GM12878 (cell line): ENCODE measurements around the gene SLC37A1. TPM values are rescaled to one million over a fixed set of nuclear protein-coding genes. Genes with fewer than 3 reads are reported as not detected.

Experiments
- BACH1 ChIP-seq: fragments of 450-650 bp; IDR thresholded peaks from 2 replicates; pipeline ENCODE4 v1.6.1; 2017; ENCODE audit warnings: mild to moderate bottlenecking, borderline replicate concordance
- E4F1 ChIP-seq: fragments of 450-650 bp; IDR thresholded peaks from 2 replicates; pipeline ENCODE4 v1.6.1; 2018; ENCODE audit warnings: borderline replicate concordance, mild to moderate bottlenecking; ENCODE audit not compliant: partially characterized antibody
- HSF1 ChIP-seq: fragments of 150-350 bp; IDR thresholded peaks from 2 replicates; pipeline ENCODE4 v1.6.1; 2014; ENCODE audit warnings: mild to moderate bottlenecking, low read depth, low read length
- MLLT1 ChIP-seq: fragments of 450-650 bp; IDR thresholded peaks from 2 replicates; pipeline ENCODE4 v1.6.1; 2016; ENCODE audit warnings: mild to moderate bottlenecking
- SREBF2 ChIP-seq: IDR thresholded peaks from 2 replicates; pipeline ENCODE4 v1.6.1; 2012; ENCODE audit warnings: mild to moderate bottlenecking, low read length
- ZBTB11 ChIP-seq: fragments of 450-650 bp; formaldehyde crosslinking; IDR thresholded peaks from 2 replicates; pipeline ENCODE4 v1.5.0; 2022; ENCODE audit warnings: mild to moderate bottlenecking, missing genetic modification characterization
- polyA plus RNA-seq, 11 experiments: library from polyadenylated mRNA; depleted of rRNA in 4 of 11; unstranded in 6 of 11; stranded (reverse) in 5 of 11; fragments of >200 nt; fragmentation: Nextera tagmentation in 4 of 11; fragmentation: Illumina TruSeq in 1 of 11; extraction: Ambion mirVana in 4 of 11; extraction: Trizol in 1 of 11; gene quantifications; 1 replicate in 1 of 11; 2 replicates in 10 of 11; pipeline versions ENCODE4 v1.2.1 to v1.2.3, GENCODE V29; 2011 to 2016; ENCODE audit warnings: inconsistent platforms in 2 of 11, missing spikeins in 2 of 11, low read depth in 1 of 11
- total RNA-seq, 4 experiments: library from RNA; depleted of rRNA in 3 of 4; stranded (reverse); fragments of >200 nt in 3 of 4; fragmentation: Illumina TruSeq in 1 of 4; extraction: Trizol in 1 of 4; gene quantifications; 2 replicates each; pipeline versions ENCODE4 v1.2.1 to v1.2.3, GENCODE V29; 2013 to 2021

Gene SLC37A1
- total and polyA plus RNA-seq, 10 of the 15 experiments (the other 5 are each of a cell fraction or from before 2014, with no cell fraction given): 1.1 to 35.5 (median 24.4) TPM

- TF ChIP-seq BACH1: no peak
- no peak for TF ChIP-seq ZBTB11 (CRISPR knock-in tag)
- no peak for TF ChIP-seq MLLT1
- no peak for TF ChIP-seq E4F1
- TF ChIP-seq HSF1: no peak
- no peak for TF ChIP-seq SREBF2
Measured at GRCh38 chr21:42542196-42542595, 28.5 kb downstream of the SLC37A1 start (continued).
